Urothelium cell line (cell line): ENCODE results near the gene UBXN11.

ENCODE experiments used
- DNase-seq: peaks from one replicate; pipeline ENCODE4 v3.0.0; 2011; ENCODE audit warnings: low spot score, mixed read lengths
- FAIRE-seq: peaks from 2 replicates; lab custom pipeline; 2011; peaks lifted over from hg19 to GRCh38; lab: Jason Lieb, UNC

The UBXN11 gene

DNA sequence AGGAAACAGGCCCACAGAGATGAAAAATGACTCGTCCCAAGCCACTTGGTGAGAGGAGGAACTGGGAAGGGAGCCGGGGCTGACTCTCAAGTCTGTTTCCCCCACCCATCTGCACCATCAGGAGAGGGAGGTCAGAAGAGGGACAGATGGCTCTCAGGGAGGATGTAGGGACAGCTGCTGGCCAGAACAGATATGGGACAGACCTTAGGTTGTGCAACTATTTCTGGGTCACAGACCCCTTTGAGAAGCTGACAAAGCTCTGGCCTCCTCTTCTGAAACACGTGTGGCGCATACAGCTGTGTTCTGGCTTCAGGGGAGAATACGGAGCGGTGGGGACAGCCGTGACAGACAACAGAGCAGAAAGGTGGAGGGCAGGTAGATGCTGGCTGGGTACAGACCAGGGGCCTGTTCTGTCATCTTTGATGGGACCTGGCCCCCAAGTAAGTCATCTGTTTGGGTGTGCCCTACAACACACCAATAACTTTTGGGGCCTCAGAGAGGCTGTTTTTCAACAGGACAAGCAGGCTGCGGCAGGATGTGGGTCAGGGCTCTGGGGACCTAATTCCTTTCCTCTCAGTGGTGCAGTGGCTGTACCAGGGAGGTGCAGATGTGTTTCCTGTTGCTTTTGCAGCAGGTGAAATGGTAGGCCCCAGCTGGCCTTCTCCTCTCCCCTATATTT, 19.3 kb downstream of the UBXN11 start:
- FAIRE-seq (no peak), DNase-seq (no peak)

- FAIRE-seq (no peak), DNase-seq (no peak)
These were observed 20.4 kb downstream of the UBXN11 start for GRCh38 chr1:26286064-26286416.

DNA sequence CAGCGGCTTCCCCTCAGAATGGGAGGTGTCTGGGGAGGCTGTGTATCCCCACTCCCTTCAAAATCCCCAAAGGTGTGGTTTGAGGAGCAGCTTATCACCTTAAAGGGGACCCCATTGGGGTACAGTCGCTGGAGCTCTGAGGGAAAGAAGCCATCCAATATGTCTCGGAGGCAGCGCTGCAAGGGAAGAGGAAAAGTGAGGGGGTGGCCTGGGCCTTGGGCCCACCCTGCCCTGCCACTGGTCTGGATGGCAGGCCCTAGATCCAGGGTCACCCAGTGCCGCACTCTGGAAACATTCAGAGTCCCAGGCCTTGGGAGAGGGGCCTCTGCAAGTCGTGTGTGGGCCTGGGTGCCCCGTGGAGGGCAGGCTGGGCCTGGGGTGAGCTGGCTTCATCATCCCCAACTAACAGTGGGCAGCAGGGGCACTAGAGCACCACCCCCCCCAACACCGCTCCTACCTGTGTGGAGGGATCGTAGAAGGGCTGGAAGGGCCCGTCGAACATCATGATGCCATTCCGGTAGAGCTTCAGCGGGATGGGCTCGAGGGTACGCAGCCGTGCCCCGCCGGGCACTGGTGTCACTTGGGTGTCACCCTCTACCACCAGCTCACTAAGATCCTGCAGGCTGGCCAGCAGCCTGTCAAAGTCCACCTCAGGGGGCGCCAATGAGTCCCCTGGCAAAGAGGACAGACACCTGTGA, 20.9 kb downstream of the UBXN11 start:
- DNase-seq (no peak), FAIRE-seq (no peak)

- FAIRE-seq: peak; percentile 58
- DNase-seq: peak; percentile 93
These were observed 21.7 kb downstream of the UBXN11 start for GRCh38 chr1:26284597-26285347.

DNA sequence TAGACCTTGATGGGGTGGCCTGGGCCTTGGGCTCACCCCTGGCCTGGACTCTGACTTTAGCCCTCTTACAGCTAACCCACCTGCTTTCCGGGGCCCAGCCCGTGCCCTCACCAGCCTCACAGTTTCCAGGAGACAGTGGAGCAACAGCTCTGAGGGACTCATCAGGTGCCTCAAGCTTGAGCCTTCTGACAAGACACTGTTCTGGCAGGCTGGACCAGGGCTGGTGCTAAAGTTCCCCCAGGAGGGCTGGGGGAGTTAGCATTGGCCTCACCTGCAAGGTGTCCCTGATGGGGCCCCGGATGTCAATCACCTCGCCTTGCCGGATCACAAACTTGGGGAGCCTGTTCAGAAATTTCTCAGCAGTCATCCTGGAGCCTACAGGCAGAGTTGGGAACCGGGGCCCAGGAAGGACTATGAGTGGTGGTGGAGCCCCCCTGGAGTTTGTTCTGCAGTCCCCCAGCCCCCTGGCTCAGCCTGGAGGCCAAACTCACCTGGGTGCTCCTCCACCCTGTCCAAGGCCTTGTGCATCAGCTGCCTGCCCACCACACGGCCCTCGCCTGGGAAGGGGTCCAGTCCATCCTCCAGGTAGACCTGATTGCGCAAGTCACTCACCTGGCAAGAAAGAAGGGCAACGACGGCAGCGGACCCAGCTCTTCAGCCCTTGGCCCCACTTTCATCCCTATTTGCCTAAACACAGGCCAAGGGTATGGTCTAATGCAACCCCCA, 22.4 kb downstream of the UBXN11 start:
- DNase-seq: no peak
- no peak for FAIRE-seq

DNA sequence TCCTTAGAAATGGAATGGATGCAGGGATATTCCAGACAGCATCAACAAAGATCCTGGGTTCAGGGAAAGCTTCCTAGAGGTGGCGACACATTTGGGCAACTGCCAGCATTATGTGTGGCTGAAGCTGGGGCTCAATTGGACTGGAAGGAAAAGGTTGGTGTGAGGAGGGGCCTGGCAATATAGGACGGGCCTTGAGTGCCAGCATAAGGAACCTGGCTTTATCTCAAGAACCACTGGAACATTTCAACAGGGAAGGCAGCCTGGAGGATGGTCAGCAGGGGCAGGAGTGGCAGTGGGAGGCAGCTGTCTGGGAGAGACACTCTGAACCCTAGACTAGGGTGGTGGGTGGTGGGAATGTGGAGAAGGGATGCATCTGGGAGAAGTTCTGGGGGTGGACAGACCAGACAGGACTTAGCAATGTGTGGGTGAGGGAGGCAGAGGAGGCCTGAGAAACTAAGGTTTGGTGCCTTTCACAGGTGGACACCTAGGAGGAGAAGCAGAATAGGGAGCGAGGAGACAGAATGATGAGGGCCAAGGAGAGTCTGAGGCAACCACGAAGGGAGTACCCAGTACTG, 23.1 kb downstream of the UBXN11 start:
- no peak for DNase-seq
- no peak for FAIRE-seq

DNA sequence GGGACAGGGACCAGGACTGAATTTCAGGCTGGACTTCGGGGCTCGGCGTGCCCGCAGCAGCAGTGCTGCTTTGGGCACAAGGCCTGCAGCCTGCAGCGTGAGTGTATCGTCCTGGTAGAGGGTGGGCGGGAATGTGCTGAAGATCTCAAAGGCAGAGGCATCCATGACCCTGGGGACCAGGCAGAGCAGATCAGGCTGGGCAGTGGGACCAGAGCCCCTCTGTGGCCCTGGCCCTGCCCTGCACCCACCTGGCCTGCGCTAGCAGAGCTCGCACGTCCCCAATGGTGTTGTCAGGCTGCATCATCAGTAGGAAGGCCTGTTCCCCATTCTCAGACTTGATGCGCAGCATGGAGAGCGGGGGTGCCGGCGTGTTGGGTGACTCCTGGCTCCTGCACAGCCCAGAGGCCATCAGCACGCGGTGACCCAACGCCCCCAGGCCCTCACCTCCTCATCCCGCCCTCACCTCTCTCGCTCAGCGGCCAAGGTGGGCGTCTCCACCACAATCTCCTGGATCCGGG, 24.0 kb downstream of the UBXN11 start:
- FAIRE-seq: no peak
- DNase-seq: no peak

- DNase-seq (no peak), FAIRE-seq (no peak)
These were observed 24.5 kb downstream of the UBXN11 start for GRCh38 chr1:26281971-26282370.

DNA sequence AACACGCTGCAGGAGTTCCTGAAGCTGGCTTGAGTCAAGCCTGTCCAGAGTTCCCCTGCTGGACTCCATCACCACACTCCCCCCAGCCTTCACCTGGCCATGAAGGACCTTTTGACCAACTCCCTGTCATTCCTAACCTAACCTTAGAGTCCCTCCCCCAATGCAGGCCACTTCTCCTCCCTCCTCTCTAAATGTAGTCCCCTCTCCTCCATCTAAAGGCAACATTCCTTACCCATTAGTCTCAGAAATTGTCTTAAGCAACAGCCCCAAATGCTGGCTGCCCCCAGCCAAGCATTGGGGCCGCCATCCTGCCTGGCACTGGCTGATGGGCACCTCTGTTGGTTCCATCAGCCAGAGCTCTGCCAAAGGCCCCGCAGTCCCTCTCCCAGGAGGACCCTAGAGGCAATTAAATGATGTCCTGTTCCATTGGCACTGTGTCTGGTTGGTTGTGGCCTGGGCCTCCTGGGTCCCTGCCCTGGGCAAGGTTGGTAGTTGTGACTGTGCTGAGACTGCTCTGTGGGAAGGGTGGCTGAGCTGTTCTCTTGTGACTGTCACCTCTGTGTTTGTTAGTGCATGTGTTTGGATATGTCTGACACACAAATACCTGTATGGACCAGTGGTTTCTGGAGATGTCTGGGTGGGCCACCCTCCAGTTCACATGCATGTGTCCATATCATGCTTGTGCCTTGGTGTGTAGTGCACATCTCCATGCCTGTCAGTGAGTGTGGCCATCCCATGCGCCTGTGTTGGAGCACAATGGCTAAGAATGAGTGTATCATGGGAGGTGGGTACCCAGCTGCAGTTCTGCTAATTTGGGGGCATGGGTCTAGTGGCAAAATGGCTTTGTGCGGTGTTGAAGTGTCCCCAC, 25.1 kb downstream of the UBXN11 start:
- FAIRE-seq: no peak
- DNase-seq: no peak

GRCh38 chr1:26280333-26281042, 25.9 kb downstream of the UBXN11 start:
- no peak for FAIRE-seq
- DNase-seq: peak; percentile 71

GRCh38 chr1:26279456-26280332, 26.7 kb downstream of the UBXN11 start, which contains the start of gene SH3BGRL3:
Gene SH3BGRL3, plus strand, starts transcription at chr1:26280086. Its CDS starts 70 bp downstream, at chr1:26280156.
- DNase-seq (peak; percentile 93), FAIRE-seq (no peak)

DNA sequence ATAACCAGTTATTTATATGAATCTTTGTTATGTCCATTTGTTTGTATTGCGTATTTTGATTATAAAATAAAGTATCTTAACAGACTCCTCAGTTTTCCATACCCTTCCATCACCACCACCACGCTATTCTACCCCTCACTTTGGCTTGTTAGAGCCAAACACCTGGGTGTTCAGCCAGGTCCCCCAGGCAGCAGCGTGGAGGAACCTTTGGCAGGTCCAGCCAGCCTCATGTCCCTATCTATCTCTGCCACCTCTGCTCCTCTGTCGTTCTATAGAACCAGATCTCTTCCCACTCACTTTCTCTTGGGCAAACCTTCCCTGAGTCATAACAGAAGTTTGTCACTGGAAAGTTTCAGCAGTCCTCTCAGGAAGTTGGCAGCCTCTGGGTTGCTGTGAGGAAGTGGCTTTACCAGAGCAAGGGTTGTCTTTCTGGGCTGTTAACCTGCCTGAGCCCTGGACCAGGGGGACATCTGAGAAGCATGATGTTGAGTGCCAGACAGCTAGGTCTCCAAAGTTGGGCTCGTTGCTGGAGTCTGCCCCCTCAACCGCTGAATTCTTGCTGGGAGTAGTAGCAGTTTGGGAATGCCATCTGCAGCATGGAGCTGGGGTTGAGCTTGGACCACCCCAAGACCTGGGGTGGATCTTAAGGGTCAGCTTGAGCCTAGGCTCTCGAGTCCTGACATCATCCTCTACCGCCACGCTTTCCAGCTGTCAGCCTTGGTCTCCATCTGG, 27.5 kb downstream of the UBXN11 start:
- FAIRE-seq (no peak), DNase-seq (no peak)

GRCh38 chr1:26278303-26278702, 28.1 kb downstream of the UBXN11 start:
- no peak for FAIRE-seq
- no peak for DNase-seq

DNA sequence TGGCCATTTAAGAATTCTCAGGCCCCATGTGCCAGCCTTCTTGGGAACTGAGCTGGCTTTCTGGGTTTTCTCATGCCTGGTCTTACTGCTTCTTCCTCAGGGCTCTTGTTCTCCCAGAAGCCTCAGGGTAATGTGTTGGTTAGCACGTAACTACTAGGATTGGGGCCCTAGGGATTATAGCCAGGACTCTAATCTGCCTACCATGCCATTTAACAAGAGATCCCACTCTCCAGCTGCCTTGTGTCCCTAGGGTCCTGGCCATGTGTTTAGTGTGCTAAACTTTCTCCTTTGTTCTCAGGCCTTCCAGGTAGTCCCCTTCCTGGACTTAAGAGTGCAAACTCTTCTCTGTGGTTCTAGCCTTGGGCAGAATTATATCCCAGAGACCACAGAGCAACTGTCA, 28.7 kb downstream of the UBXN11 start:
- DNase-seq (no peak), FAIRE-seq (no peak)

GRCh38 chr1:26277261-26277661, 29.2 kb downstream of the UBXN11 start:
- FAIRE-seq: no peak
- DNase-seq: no peak

- FAIRE-seq (no peak), DNase-seq (peak; percentile 75)
These were observed 30.0 kb downstream of the UBXN11 start for GRCh38 chr1:26276432-26276838.
